ENCODE measurements around the gene NPY4R.
"Not testable (repeated sequence)": the region's sequence is repeated elsewhere in the genome, so short reads cannot be mapped to it uniquely, and the experiment has no call there.

Gene NPY4R

DNA sequence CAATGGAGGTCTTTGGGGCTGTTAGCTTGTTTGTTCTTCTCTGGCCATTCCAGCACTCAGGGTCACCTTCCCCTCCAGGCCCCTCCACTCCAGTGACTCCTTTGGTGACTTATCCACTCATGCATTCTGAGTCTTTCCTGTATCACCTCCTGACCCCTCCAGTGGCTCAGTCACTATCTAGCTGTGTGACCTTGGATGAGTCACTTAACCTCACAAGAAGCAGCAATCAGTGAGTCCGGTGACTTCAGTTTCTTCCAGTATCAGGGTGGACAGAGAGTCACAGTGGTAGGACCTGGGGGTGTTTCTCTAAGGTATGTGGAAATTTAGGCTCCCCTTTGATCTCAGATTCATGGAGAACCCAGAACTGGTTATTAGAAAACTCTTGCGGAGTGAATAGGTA, 9.8 kb downstream of the NPY4R start:
- DNase-seq, result not testable (repeated sequence)

DNA sequence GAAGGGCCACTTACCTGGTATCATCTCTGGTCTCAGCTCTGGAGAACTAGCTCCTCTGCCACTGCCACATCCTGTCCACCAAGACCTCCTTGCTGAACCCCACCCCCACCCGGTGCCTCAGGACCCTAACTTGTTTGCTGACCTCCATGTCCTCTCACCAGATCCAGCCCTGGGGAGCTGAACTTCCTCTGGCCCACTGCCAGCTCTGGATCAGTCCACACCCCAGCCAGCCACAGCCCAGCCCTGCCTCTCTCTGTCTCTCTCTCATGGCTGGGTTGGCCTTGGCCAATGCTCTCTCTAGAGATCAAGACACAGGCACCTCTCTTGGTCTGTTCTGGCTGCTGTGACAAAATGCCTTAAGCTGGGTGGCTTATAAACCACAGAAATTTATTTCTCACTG, 14.4 kb downstream of the NPY4R start:
- not testable (repeated sequence) for DNase-seq

DNA sequence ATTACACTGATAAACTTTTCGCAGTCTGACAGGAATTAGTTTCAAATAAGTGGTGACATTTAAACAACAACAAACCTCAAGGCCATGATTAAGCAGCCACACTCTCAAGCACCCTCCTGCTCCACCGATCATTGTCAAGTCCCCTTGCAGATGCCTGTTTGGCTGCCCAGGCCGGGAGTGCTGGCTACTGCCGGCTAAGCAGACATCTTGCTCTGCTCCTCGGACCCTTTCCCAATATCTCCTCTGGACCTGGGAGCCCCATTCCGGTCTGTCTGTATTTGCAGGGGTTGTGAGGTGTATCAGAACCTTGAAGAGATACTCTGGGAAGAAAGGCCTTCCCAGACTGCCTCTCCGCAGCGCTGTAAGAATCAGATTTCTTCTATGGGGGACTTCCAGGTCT, 14.9 kb downstream of the NPY4R start:
- not testable (repeated sequence) for DNase-seq

DNA sequence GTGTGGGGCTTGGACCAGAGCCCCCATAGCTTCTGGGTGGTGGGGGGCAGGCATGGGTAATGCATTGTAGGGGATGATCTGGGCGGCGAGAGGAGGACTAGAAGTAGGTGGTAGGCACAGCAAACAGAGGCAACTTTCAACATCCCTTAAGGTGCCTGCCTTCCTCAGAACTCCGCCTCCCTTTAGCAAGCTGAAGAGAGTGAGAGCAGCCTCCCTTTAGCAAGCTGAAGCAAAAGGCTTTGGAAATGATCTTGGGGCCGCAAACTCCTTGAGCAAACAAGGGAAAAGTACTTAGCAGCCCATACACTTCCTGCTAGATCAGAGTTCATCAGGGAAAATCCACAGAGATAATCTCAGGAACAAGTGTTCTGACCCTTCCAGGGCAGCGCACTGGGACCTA, 18.3 kb downstream of the NPY4R start:
- DNase-seq, result not testable (repeated sequence)

DNA sequence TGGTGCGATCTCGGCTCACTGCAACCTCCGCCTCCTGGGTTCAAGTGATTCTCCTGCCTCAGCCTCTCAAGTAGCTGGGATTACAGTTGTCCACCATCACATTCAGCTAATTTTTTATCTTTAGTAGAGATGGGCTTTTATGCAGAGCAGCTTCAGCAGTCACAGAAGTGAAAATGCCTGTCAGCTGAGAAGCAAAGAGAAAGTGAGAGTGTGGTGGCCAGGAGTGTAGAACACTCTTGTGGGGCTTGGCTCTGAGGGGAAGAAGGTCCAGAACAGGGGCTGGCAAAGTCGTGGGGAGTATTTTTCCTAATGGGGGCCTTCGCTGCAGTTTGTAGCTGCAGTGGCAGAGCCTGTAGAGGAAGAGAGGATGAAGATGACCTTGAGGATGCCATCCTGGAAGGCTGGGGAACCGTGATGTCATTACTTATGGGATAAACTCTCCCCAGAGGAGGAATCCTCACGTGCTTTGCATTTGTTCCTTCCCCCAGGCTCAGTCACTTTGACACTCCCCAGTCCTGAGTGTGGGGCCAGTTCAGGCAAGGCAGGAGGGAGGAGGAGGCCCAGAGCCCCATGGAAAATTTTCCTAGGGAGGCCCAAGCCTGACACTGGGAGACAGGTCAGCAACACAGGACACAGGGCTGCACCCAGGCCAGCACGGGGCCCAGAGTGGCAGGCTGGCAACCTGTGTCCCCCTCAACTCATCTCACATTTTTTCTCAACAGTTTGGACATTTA, 20.2 kb downstream of the NPY4R start:
- not testable (repeated sequence) for DNase-seq

- DNase-seq, result not testable (repeated sequence)
These were observed 22.3 kb downstream of the NPY4R start for GRCh38 chr10:46443422-46443821.

- DNase-seq, result not testable (repeated sequence)
These were observed 23.0 kb downstream of the NPY4R start for GRCh38 chr10:46442706-46443275.

GRCh38 chr10:46441837-46442278, 23.9 kb downstream of the NPY4R start:
- DNase-seq, result not testable (repeated sequence)

DNA sequence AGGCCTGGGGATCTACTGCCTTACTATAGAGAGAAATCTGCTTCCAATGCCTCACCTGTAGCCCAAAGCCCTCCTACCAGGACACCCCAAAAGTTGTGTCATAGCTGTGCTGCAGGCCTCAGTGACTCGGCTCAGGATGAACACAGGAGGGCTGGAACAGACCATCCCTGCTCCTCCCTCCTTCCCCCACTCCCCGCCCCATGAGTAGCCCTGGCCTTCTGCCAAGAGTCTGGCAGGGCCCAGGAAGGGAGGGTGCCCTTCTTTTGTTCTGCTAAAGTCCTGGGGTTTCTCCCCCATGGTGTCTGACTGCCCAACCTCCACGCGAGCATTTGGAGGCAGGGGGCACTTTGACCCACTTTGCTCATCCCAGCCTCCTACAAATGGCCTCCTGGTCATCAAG, 24.8 kb downstream of the NPY4R start:
- DNase-seq, result not testable (repeated sequence)

DNA sequence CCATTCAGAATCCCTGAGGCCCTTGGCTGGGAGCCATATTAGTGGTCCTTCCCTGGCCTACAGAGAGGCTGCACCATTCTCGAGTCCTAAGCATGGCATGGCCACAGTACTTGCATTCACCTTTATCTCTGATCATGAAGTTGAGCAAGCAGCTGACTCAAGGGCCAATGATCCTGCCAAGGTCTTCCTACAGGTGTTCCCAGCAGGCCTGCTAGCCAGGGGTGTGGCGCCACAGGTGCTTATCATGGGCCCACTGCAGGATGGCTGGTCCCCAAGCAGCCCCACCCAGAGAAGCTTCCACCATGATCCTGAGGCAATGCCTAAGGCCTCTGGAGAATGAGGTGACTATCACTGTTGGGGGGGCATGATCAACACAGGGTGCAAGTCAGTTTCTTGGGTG, 42.2 kb downstream of the NPY4R start:
- not testable (repeated sequence) for DNase-seq

GRCh38 chr10:46419570-46420379, 46.0 kb downstream of the NPY4R start:
- DNase-seq, result not testable (repeated sequence)

- DNase-seq, result not testable (repeated sequence)
These were observed 47.5 kb downstream of the NPY4R start for GRCh38 chr10:46418283-46418682.

- DNase-seq, result not testable (repeated sequence)
These were observed 50.5 kb downstream of the NPY4R start for GRCh38 chr10:46415291-46415690.

DNA sequence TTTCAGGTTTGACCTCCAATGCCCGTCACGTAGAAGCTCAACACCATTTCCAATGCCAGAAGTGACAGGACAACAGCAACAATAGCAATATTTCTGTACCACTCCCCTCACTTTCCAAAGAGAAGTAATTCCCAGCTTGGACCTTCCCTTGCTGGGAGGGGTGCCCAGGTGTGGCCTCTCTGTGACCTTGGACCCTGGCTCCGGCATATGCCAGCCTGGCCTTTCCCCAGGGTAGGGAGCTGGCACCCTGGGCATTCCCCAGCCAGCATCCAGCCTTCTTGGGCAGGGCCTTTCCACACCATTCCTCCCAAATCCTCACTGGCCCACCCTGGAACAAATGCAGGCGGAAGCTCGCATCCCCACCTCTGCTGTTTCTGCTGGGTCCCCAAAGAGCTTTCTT, 53.1 kb downstream of the NPY4R start:
- DNase-seq, result not testable (repeated sequence)

GRCh38 chr10:46411123-46411522, 54.6 kb downstream of the NPY4R start:
- DNase-seq, result not testable (repeated sequence)

All from midbrain (tissue), 1 donor.